Heart right ventricle (tissue), 16 donors: Measurements from ENCODE around the gene HOXB9. TPM values are rescaled to one million over a fixed set of nuclear protein-coding genes. Genes with fewer than 3 reads are reported as not detected.

ENCODE experiments used
- ATAC-seq, 8 donors: fragments of 200-7000 bp; cut with Tn5 transposase; one replicate each; pipeline ENCODE4 v1.9.1; 2020; ENCODE audit warnings: mild to moderate bottlenecking in 8 of 8, moderate library complexity in 8 of 8, moderate number of reproducible peaks in 1 of 8
- DNase-seq, 2 donors: peaks; one replicate each; pipeline ENCODE4 v3.0.0-alpha.2; 2020
- H3K27ac ChIP-seq, 10 donors: fragments of 200-600 bp; sonication (generic) in 2 of 10; one replicate each; pipeline versions ENCODE4 v1.5.0 to v1.8.0; 2020 to 2022; ENCODE audit warnings: mild to moderate bottlenecking in 3 of 10
- H3K27me3 ChIP-seq, 7 donors: fragments of 200-600 bp; one replicate each; pipeline ENCODE4 v1.8.0; 2021 to 2022; ENCODE audit warnings: mild to moderate bottlenecking in 2 of 7
- H3K36me3 ChIP-seq, 9 donors: fragments of 200-600 bp; sonication (generic) in 1 of 9; one replicate each; pipeline versions ENCODE4 v1.5.0 to v1.8.0; 2020 to 2022; ENCODE audit warnings: mild to moderate bottlenecking in 2 of 9
- H3K4me1 ChIP-seq, 9 donors: fragments of 200-600 bp; sonication (generic) in 1 of 9; one replicate each; pipeline versions ENCODE4 v1.5.0 to v1.8.0; 2020 to 2022; ENCODE audit warnings: mild to moderate bottlenecking in 4 of 9
- H3K4me3 ChIP-seq, 10 donors: fragments of 200-600 bp; sonication (generic) in 2 of 10; one replicate each; pipeline versions ENCODE4 v1.5.0 to v1.8.0; 2020 to 2022; ENCODE audit warnings: mild to moderate bottlenecking in 7 of 10, moderate library complexity in 2 of 10
- H3K9me3 ChIP-seq, 11 donors: fragments of 200-600 bp in 10 of 11; sonication (generic) in 2 of 11; one replicate each; pipeline versions ENCODE4 v1.5.0 to v1.8.0; 2013 to 2022; ENCODE audit warnings: mild to moderate bottlenecking in 2 of 11, control low read depth in 1 of 11, moderate library complexity in 1 of 11
- CTCF ChIP-seq, 9 donors: fragments of 200-600 bp; sonication (generic) in 2 of 9; IDR thresholded peaks; one replicate each; pipeline versions ENCODE4 v1.5.0 to v1.8.0; 2021 to 2022; ENCODE audit warnings: antibody characterized with exemption in 9 of 9, mild to moderate bottlenecking in 5 of 9, moderate library complexity in 1 of 9
- WGBS, 2 donors: extraction: QIAGEN DNeasy Blood & Tissue Kit; methylation state at CpG; one replicate each; pipeline ENCODE4 v1.1.7; 2013; ENCODE audit warnings: inconsistent platforms in 1 of 2; 5-methylcytosine and 5-hydroxymethylcytosine counted together
- intact Hi-C, 10 donors: fragments of 100-400 bp; cut with DNase I; formaldehyde crosslinking; loops; one replicate each; pipeline versions ENCODE4 v1.11.1 to v1.14.2; 2022
- polyA plus RNA-seq, 2 donors: library from polyadenylated mRNA; stranded (reverse); fragments of 200-250 nt; gene quantifications; one replicate each; pipeline ENCODE4 v1.2.3, GENCODE V29; 2013
- total RNA-seq, 10 donors: library from RNA; stranded (reverse); fragmentation: NEBNext Ultra II Directional in 3 of 10; extraction: Animal tissue kit (Norgen Biotek cat#: 25700) in 3 of 10; gene quantifications; one replicate each; pipeline versions ENCODE4 v1.2.1 to v1.2.4, GENCODE V29; 2021 to 2023
- donor health status: Arrhythmogenic right ventricular cardiomyopathy.
- donor health status: ischemic (EF 13 %, LVEDD 7.1; RV severe dilation, severe dysfunction).
- donor health status: healthy with polysubstance abuse.
- donor health status: DM: no; HTN: yes; CAD: no.
- donor health status: DM: no; HTN: no; CAD: no.
- donor health status: ischemic (EF 25% LVEDD 6.9; RV normal size, moderate dysfunction).
- donor health status: ischemic (EF 25% LVEDD 5.7; RV mildly dilated, moderate dysfunction).
- donor health status: healthy.
- donor health status: DM: yes; HTN: yes; CAD: no.
- donor health status: Ischemic cardiomyopathy.
- donor health status: ischemic (EF 35%, LVEDD 5.7; RV mildly dilated, moderate dysfunction).
- donor health status: nonischemic (EF 11% LVEDD 7.7; RV severe dilation, severe dysfunction).
- donor health status: DM: yes; HTN: yes; CAD: no.
- donor health status: PGD.
- donor health status: ischemic (EF 29% LVEDD 5.4; RV normal size, mild dysfunction).
- donor health status: nonischemic (EF 23%, LVEDD 6.1; RV moderate dilation, normal function).

Gene HOXB9
- total and polyA plus RNA-seq, 12 donors = not detected

GRCh38 chr17:48643697-48644012, 17.5 kb upstream of the HOXB9 start:
- TF ChIP-seq CTCF (IDR thresholded peaks at IDR 0.05) = no peak
- Histone ChIP-seq H3K27ac (no peak overlapping the region), H3K4me3 (no peak overlapping the region), H3K36me3 (no peaks in the 10 kb centered on the region), H3K9me3 (no peaks in the 10 kb centered on the region), H3K4me1 (peaks cover 0 to 20% (median 4%) of the 10 kb centered on the region in 9 donors), H3K27me3 (peaks cover 44 to 100% (median 100%) of the 10 kb centered on the region in 7 donors)
- intact Hi-C loops = no loop called here
- ATAC-seq = no peak
- DNase-seq = no peak

DNA sequence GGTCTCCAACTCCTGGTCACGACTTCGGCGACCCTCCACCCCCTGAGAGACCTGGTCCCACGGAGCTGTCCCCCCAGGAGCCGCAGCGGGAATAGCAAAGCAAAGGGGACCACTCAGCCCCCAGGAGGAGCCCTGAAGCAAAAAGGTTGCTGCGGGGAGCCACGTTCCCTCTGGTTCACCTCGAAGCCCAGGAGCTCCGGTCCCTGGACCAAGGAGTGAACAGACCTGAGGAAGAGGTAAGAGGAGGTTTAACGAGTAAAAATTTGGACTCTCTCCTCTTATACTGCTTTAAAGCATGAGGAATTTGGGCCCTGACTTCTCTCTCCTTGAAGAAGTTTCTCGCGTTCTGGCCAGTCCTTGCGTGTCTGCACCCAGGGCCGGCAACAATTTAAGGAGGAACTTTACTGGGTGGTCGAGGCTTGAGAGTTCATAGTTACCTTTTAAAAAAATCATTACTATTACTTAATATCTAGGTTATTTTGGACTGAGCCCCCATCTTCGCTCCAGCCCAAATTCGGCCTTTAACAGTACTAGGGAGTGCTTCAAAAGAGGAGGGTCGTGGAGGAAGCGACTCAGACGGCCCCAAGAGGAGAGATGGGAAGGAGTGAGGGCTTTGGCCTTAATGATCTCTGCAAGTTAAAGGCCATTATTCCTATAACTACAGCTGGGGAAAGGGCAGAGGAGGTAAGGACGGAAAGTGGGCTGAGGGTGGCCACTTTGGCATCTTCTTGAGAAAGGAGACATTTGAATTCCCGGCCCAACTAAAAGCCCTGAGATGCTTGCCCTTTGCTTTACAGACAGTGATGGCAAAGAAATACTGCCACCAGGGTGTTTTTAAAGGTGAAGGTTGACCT, 16.9 kb upstream of the HOXB9 start:
- H3K27ac ChIP-seq = no peak overlapping the region
- ATAC-seq (no peak), DNase-seq (no peak)
- no peaks in the 10 kb centered on the region for H3K9me3 ChIP-seq
- H3K27me3 ChIP-seq = peaks cover 44 to 100% (median 100%) of the 10 kb centered on the region in 7 donors
- H3K4me3 ChIP-seq = no peak overlapping the region
- intact Hi-C loops = no loop called here
- no peaks in the 10 kb centered on the region for H3K36me3 ChIP-seq
- no peak for TF ChIP-seq CTCF (IDR thresholded peaks at IDR 0.05)
- WGBS, 2 donors = 16 to 24% methylated on average over 23 of the region's 23 CpGs
- H3K4me1 ChIP-seq = peaks cover 0 to 20% (median 4%) of the 10 kb centered on the region in 9 donors

DNA sequence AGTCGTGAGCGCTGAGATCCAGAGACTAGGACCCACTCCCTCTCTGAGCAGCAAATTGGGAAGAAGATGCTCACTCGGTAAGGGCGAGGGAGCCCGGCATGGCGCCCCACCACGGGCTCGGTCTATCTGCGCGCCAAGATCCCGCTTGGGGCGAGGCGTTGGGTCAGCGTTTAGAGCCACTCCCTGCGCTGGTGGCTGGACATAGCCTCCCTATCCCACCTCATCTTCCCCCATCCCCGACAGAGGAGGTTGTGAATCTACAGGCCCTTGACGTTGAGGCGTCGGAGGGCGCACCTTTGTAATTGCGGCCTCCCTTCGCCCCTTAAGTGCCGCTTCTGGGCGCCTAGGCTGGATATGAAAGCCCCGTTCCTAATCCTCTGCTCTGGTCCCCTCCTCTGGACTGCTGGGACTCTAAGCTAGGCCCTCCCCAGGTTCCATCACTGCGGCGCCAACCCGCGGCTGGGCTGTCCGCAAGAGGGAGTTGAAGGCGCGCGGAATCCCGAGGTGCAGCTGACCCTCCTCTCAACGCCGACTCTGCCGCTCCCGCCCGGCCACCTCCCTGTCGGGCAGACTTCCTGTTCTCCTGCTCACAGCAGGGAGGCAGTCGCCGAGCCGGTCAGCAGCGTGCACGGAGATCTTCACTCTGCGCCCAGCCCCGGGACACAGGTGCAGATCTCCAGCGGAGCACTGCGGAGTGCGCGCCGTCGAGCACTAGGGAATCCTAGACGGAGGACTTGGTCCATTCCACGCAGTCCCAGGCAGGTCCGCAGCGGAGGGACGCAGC, 16.1 kb upstream of the HOXB9 start:
- no peak for ATAC-seq
- Histone ChIP-seq H3K9me3 (no peaks in the 10 kb centered on the region), H3K27ac (no peak overlapping the region), H3K36me3 (no peaks in the 10 kb centered on the region), H3K4me3 (no peak overlapping the region), H3K27me3 (peaks cover 44 to 100% (median 100%) of the 10 kb centered on the region in 7 donors), H3K4me1 (peaks cover 0 to 13% (median 3%) of the 10 kb centered on the region in 9 donors)
- DNase-seq = no peak
- no peak for TF ChIP-seq CTCF (IDR thresholded peaks at IDR 0.05)
- intact Hi-C loops = no loop called here
- 3 to 6% methylated on average over 58 of the region's 58 CpGs for WGBS, 2 donors

GRCh38 chr17:48641541-48642058, 15.4 kb upstream of the HOXB9 start:
- no peak for TF ChIP-seq CTCF (IDR thresholded peaks at IDR 0.05)
- intact Hi-C loops = no loop called here

More at GRCh38 chr17:48641541-48642058, 15.4 kb upstream of the HOXB9 start:
- ATAC-seq (no peak), DNase-seq (no peak)
- Histone ChIP-seq H3K36me3 (no peaks in the 10 kb centered on the region), H3K4me1 (peaks cover 0 to 11% (median 4%) of the 10 kb centered on the region in 9 donors), H3K9me3 (no peaks in the 10 kb centered on the region), H3K4me3 (no peak overlapping the region), H3K27me3 (peaks cover 42 to 100% (median 100%) of the 10 kb centered on the region in 7 donors), H3K27ac (no peak overlapping the region)
- 3 to 4% methylated on average over 29 of the region's 29 CpGs for WGBS, 2 donors
